Left renal pelvis (tissue), 4 donors: Measurements from ENCODE around the gene RAB6B. TPM values are rescaled to one million over a fixed set of nuclear protein-coding genes. Genes with fewer than 3 reads are reported as not detected.

Source experiments
- DNase-seq, 4 donors: peaks; one replicate each; pipeline ENCODE4 v3.0.0-alpha.2; 2013; ENCODE audit warnings: low read depth in 4 of 4, low spot score in 3 of 4
- polyA plus RNA-seq, 4 donors: library from polyadenylated mRNA; unstranded; fragments of 120-200 nt; gene quantifications; one replicate each; pipeline ENCODE4 v1.2.1, GENCODE V29; 2013; ENCODE audit not compliant: insufficient read length in 4 of 4

RAB6B gene
- polyA plus RNA-seq, 4 donors, result 12.6 to 20.1 (median 17.9) TPM

GRCh38 chr3:133838916-133839800 is 56.5 kb downstream of the RAB6B start:
- no peak for DNase-seq

GRCh38 chr3:133838296-133838789 is 57.3 kb downstream of the RAB6B start:
- no peak for DNase-seq

DNA sequence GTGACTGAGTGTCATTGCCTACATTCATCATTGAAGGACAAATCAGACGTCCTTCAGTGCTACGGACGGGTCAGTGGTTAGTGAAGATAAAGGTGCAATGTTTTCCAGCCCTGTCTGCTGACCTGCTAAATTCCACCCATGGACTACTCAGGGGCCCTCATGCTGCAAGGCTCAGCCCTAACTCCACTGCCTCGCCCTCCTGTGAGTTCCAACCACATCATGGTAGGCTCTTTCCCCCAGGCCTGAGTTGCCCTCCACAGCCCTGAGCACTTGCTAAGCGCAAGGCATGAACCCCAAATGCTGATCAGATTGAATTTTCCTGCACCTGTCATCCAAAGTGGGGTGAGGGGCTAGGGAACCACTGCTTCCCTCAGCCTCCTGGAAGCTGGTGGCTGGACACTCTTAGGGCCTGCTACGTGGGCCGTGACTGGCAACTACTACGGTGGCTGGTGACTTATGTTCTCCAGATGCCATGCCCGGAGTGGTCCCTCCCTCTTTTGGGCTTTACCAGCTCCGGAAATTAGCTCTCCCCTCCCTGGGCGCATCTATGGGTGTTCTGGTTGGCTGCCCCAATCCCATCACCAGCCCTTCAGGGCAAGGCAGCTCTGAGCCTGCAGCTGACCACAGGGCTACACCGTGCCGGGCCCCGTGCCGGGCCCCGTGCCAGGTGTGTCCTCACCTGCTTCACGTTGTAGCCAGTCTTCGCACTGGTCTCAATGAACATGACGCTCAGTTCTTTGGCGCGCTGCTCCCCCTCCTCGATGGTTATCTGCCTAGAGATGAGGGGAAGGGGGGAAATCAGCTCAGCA is 58.0 kb downstream of the RAB6B start:
- DNase-seq, result no peak

DNA sequence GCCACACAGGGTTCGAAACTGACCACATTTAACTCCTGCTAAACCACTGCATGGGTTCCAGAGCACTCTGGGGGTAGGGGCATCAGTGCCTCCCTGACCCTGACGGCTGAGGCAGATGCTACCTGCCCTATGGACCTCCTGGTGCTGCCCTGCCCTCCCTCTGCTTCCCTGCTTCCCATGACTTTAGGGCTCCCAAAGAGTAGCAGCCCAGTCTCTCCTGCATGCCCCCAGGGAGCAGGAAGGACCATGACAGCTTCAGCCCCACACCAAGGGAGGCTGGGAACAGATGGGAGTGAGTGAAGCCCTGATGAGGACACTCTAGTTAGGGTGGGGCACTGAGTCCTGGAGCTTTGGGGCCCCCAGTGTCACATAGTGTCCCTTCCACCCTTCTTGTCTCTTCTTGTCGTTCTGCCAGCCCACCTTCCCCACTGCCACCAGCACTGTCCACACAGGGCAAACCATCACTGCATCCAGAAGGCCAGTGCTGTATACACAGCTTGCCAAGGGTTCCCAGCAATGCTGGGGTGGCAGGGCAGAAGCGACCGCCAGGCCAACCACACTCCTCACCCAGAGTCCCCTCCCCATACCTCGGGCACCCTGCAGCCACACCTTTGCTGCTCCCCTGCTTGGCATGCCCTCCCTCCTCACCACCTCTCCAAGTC is 59.1 kb downstream of the RAB6B start:
- DNase-seq, result no peak

DNA sequence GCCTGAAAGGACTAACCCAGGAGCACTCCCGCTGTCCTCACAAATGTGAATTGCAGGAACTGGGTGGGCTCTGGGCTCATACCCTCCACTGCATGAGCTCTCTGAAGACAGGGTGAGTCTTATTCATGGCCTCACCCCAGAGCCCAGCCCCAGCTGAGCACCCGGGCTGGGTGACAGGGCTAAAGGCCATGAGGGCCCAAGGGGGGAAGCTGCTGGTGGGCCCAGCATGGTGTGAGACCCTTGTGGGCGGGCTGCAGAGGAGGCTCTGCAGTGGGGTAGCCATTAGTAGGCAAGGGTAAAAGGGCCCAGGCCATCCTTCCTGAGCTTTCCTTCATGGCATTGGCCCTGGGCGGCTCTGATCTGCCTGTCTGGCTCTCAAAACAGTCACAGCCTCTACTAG is 59.7 kb downstream of the RAB6B start:
- DNase-seq, result no peak

GRCh38 chr3:133835418-133835743 is 60.3 kb downstream of the RAB6B start:
- no peak for DNase-seq

DNA sequence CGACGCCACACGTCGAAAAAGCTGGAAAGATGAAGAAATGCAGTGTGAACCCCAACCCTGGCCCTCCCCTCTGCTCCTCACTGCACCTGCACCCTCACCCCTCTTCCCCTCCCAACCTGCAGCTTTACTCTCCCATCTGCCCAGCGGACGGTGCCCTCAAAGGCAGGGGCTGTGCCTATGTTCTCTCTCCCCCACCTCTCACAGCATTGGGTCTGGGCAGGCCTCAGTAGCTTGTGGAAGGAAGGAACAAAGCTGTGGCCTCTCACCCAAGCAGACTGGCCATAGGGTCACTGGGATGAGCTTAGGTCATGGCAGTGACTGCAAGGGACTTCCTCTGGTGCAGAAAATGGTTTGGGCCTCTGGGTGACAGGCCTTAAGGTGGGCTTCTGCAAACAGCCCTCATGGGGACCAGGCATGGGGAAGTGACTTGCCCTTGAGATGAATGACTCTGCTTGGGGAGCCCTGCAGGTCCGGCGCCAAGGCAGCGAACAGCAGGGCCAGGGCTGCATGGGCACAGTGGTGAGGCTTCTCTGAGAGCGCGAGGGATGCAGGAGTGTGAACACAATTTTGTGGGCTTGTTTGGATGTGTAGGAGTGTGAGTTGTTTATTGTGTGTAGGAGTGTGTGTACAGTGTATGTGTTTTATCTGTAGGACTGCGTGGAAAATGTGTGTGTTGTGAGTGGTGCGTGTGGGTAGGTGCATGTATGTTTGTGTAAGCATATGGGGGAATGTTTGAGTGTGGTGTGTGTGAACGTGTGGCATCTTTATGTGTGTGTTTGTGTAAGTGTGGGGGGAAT is 60.9 kb downstream of the RAB6B start:
- DNase-seq, result no peak

DNA sequence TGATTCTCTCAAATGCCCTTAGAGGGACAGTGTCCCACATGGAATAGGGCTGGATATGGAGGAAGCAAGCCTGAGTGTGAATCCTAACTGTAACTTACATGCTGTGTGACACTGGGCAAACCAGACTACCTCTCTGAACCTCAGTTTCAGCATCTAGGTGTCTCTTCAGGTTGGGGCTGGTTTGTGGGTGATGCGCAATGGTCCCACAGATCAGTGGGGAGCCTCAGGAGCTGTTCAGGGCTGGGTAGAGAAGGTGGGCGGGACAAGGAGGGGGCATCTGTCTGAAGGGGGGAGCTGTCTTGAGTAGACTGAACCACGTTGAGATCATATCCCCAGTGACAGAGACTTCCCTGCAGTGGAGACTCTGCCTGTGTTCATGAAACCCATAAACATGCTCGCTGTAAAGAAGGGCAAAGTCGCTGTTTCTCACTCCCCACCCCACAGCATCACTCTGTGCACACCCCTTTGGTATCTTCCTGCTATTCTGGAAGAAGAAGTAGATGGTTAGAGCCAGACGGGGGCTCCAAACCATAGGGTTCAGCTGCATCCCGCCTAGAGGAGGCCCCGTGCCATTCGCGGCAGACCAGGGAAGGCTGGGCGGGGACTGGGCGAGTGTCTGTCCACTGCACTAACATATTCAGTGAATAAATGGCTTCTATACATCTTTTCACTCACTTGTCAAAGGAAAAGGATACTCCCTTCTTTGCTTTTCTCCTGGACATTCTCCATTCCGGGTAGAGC is 61.6 kb downstream of the RAB6B start:
- DNase-seq, result no peak

- no peak for DNase-seq
Measured at GRCh38 chr3:133833267-133833666, 62.4 kb downstream of the RAB6B start.

DNA sequence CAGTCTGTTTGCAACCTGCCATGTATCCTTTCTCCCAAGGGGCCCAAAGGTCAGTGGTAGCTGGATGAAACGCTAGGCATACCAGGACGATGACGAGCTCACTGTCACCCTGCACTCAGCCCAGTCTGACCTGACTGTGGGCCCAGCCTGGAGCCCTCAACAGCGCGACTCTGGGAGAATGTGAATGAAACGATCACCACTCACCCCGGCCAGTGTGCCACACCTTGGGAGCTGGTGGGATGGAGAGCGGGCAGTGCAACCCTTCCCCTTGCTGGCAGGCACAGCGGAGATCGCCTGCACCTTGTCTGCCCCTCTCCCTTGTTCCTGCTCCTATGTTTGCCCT is 62.9 kb downstream of the RAB6B start:
- DNase-seq, result no peak

- DNase-seq, result no peak
Measured at GRCh38 chr3:133831966-133832801, 63.5 kb downstream of the RAB6B start.

DNA sequence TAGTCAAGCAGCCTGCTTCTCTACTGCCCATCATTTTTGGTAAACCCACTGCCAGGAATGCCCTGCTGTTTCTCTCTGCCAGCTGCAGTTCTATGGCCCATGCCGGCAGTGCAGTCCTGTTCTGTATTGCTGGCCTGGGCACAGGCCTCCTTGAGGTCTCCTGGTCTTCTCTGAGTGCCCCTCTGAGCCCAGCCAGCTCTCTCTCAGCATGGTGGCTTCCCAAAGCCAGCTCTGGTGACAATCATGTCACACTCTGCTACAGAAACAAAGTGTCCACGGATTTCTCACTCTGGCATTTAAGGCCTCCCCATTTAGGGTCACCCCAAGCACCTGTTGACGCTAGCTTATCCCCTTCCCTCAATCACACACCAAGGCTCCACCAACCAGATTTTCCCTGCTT is 65.6 kb downstream of the RAB6B start:
- no peak for DNase-seq

GRCh38 chr3:133829310-133829707 is 66.4 kb downstream of the RAB6B start:
- no peak for DNase-seq

DNA sequence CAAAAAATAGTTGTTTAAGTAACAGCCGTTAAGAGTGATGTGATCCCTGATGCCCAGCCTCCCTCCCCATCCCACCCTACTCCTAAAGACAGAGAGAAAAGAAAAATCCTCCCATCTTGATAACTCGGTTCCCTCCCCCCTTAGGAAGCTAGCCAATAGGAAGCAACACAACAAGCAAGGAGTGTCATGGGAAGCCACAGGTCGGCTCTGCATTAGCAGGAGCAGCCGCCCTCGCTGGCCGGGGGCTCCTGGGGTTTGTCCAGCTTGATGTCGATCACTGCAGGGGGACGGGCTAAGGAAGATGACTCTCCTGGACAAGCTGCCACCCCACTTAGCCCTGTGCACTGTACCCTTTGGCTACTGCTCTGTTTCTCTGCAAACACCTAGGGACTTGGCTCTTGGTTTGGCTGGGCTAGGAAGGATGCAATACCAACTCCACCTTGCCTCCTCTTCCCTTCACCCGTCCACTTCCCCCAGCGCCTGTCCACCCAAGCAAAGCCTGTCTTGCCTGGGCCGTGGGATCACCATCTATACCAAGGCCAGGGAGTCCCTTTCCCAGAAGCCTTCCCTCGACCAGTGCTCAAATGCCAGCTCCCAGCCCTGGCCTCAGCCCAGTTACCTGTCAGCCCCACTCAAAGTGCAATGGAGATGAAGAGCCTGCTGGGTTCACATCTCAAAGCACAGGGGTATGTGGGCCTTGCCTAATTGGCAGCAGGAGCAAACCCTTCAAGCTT is 66.9 kb downstream of the RAB6B start:
- no peak for DNase-seq

DNA sequence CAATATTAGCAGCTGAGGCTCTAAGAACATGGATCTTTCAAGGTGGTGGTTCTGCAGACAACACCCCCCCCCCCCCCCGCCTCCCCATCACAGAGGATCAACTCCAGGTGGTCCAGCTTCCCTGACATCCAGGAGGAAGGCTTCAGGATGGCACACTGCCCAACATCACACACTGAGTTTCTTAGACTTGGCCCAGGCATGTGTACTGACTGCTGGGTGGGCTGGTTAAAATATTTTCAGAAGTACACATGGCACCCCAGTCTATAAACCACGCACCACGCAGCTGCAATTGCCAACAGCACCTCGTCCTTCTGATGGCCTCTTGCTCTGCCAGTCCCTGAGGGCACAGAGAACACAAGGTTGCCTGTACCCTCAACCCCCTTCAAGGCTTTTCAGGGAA is 68.0 kb downstream of the RAB6B start:
- no peak for DNase-seq

DNA sequence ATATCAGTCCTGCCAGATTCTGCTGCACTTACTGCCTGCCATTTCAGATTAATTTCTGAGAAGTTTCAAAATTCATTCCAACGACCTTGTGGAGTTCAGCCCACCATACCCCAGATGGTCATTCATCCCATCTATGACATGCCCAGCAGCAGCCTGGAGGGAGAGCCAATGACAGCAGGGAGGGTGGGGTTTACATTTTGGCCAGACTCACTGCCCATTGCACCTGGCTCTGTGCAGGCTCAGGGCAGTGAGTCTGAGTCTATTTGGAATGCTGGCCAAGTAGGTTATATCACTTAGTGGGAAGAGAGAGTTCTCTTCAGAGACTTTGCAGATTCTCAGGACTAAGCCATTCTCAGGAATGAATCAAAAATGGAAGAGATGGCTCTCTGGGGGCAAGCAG is 68.5 kb downstream of the RAB6B start:
- no peak for DNase-seq

DNA sequence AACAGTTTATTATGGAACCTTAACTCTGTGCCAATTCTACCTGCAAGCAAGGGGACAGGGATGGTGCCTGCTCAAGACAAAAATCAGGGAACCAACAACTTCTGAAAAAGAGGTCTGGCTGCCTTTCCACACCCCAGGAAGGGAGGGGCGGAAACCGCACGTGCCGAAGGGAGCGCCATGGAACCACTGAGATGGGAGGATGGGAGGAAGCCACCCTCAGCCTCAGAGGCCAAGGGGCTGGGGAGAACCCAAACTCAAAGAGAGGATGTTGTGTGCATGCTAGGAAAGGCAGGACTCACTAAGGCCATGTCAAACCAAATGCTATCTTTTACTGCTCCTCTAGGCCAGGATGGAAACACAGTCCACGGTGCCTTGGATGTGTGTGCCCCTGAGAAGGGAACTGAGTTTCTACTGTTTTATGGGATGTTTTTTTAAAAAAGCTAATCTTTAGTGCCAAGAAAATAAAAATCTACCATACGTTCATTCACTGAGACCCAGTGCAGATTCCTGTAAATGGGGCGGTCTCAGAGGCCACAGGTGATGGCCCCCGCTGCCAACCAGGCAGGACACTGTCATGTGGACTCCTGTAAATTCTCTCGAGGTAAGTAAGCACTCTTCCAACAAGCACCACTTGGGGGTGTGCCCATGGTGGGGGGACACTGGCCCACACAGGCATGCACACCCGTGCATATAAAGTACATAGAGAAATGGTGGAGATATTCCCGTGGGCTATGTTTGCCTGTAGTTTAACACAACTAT is 69.5 kb downstream of the RAB6B start:
- DNase-seq, result no peak
